K562 (cell line): ENCODE measurements around the gene DUSP28. TPM values are rescaled to one million over a fixed set of nuclear protein-coding genes. Genes with fewer than 3 reads are reported as not detected.

Experiments
- EP400 ChIP-seq: fragments of 450-650 bp; IDR thresholded peaks from 2 replicates; pipeline ENCODE4 v1.6.1; 2017; ENCODE audit warnings: antibody characterized with exemption, mild to moderate bottlenecking, moderate library complexity
- FOXJ2 ChIP-seq: fragments of 200-800 bp; sonication (Bioruptor generic); IDR thresholded peaks from 2 replicates; pipeline ENCODE4 v1.6.1; 2016; ENCODE audit warnings: missing genetic modification characterization, missing compliant biosample characterization
- GABPA ChIP-seq: fragments of 200-800 bp; sonication (Bioruptor generic); conservative IDR thresholded peaks from 2 replicates; pipeline ENCODE4 v1.6.1; 2016; ENCODE audit warnings: low read depth, missing genetic modification characterization, missing compliant biosample characterization
- HMG20B ChIP-seq: fragments of 250-450 bp; sonication (Bioruptor Pico); IDR thresholded peaks from 2 replicates; pipeline ENCODE4 v1.5.0; 2021; ENCODE audit warnings: mild to moderate bottlenecking
- KAT7 ChIP-seq: sonication (generic); formaldehyde crosslinking; IDR thresholded peaks from 2 replicates; pipeline ENCODE4 v1.8.0; 2022; ENCODE audit warnings: missing genetic modification reagents, mild to moderate bottlenecking, borderline replicate concordance
- KDM1A ChIP-seq, 2 experiments: fragments of 450-650 bp; IDR thresholded peaks; 2 replicates each; pipeline ENCODE4 v1.6.1; 2016; ENCODE audit warnings: mild to moderate bottlenecking in 2 of 2
- MCM2 ChIP-seq: fragments of 450-650 bp; IDR thresholded peaks from 2 replicates; pipeline ENCODE4 v1.6.1; 2017; ENCODE audit warnings: low read depth, mild to moderate bottlenecking
- MIER1 ChIP-seq: fragments of 450-650 bp; IDR thresholded peaks from 2 replicates; pipeline ENCODE4 v1.6.1; 2016; ENCODE audit warnings: antibody characterized with exemption, mild to moderate bottlenecking, low read depth
- NCOA1 ChIP-seq: fragments of 450-650 bp; IDR thresholded peaks from 2 replicates; pipeline ENCODE4 v1.6.1; 2016; ENCODE audit warnings: low read depth
- NCOR1 ChIP-seq: fragments of 450-650 bp; IDR thresholded peaks from 2 replicates; pipeline ENCODE4 v1.6.1; 2016; ENCODE audit warnings: mild to moderate bottlenecking, moderate library complexity
- RCOR1 ChIP-seq, 2 experiments: IDR thresholded peaks; 2 replicates each; pipeline ENCODE4 v1.6.1; 2012; ENCODE audit warnings: low read depth in 2 of 2, low read length in 2 of 2, borderline replicate concordance in 1 of 2, improper control_type of control experiment in 1 of 2
- SRSF9 ChIP-seq: fragments of 200-400 bp; formaldehyde crosslinking; IDR thresholded peaks from 2 replicates; pipeline ENCODE4 v1.6.1; 2017; ENCODE audit warnings: low read depth, low read length, borderline replicate concordance
- TCF3 ChIP-seq: sonication (generic); formaldehyde crosslinking; IDR thresholded peaks from 2 replicates; pipeline ENCODE4 v1.4.0; 2020; ENCODE audit warnings: mild to moderate bottlenecking, missing genetic modification reagents
- XRCC5 ChIP-seq: fragments of 200-400 bp; formaldehyde crosslinking; IDR thresholded peaks from 2 replicates; pipeline ENCODE4 v1.6.1; 2017; ENCODE audit warnings: low read depth, mild to moderate bottlenecking, low read length
- ZKSCAN1 ChIP-seq: fragments of 150-350 bp; IDR thresholded peaks from 2 replicates; pipeline ENCODE4 v1.6.1; 2016; ENCODE audit warnings: low read depth, low read length
- ZNF253 ChIP-seq: fragments of 250-450 bp; sonication (Bioruptor Pico); conservative IDR thresholded peaks from 2 replicates; pipeline ENCODE4 v1.6.1; 2021; ENCODE audit warnings: mild to moderate bottlenecking
- ZNF274 ChIP-seq: IDR thresholded peaks from 2 replicates; pipeline ENCODE4 v1.6.1; 2011; ENCODE audit warnings: low read depth, mild to moderate bottlenecking, low read length, moderate library complexity, borderline replicate concordance
- ZNF696 ChIP-seq: fragments of 250-450 bp; sonication (Bioruptor Pico); conservative IDR thresholded peaks from 2 replicates; pipeline ENCODE4 v1.4.0; 2020; ENCODE audit warnings: mild to moderate bottlenecking, moderate library complexity
- polyA plus RNA-seq, 8 experiments: library from polyadenylated mRNA; depleted of rRNA in 4 of 8; stranded (reverse) in 5 of 8; unstranded in 3 of 8; fragments of >200 nt; fragmentation: Nextera tagmentation in 2 of 8; fragmentation: Illumina TruSeq in 1 of 8; extraction: Ambion mirVana in 2 of 8; extraction: Trizol in 1 of 8; gene quantifications; 2 replicates each; pipeline versions ENCODE4 v1.2.1 to v1.2.3, GENCODE V29; 2011 to 2014; ENCODE audit warnings: inconsistent platforms in 1 of 8, missing spikeins in 1 of 8
- total RNA-seq, 7 experiments: library from RNA; depleted of rRNA in 6 of 7; stranded (reverse); fragments of >200 nt in 6 of 7; fragmentation: Illumina TruSeq in 2 of 7; extraction: Trizol in 2 of 7; gene quantifications; 2 replicates each; pipeline versions ENCODE4 v1.2.1 to v1.2.3, GENCODE V29; 2011 to 2021; ENCODE audit warnings: low replicate concordance in 1 of 7
- TF ChIP-seq, protein P1 (sequence below): fragments of 250-450 bp; sonication (Bioruptor Pico); IDR thresholded peaks from 2 replicates; pipeline ENCODE4 v1.5.0; 2020; ENCODE audit warnings: mild to moderate bottlenecking, borderline replicate concordance
- TF ChIP-seq, protein P2 (sequence below): sonication (generic); formaldehyde crosslinking; IDR thresholded peaks from 2 replicates; pipeline ENCODE4 v1.8.1; 2023; ENCODE audit warnings: missing genetic modification reagents, mild to moderate bottlenecking, borderline replicate concordance

Gene DUSP28
- total and polyA plus RNA-seq, 9 of the 15 experiments (the other 6 are each of a cell fraction or from before 2014, with no cell fraction given) = 2.8 to 8.1 (median 4.2) TPM

DNA sequence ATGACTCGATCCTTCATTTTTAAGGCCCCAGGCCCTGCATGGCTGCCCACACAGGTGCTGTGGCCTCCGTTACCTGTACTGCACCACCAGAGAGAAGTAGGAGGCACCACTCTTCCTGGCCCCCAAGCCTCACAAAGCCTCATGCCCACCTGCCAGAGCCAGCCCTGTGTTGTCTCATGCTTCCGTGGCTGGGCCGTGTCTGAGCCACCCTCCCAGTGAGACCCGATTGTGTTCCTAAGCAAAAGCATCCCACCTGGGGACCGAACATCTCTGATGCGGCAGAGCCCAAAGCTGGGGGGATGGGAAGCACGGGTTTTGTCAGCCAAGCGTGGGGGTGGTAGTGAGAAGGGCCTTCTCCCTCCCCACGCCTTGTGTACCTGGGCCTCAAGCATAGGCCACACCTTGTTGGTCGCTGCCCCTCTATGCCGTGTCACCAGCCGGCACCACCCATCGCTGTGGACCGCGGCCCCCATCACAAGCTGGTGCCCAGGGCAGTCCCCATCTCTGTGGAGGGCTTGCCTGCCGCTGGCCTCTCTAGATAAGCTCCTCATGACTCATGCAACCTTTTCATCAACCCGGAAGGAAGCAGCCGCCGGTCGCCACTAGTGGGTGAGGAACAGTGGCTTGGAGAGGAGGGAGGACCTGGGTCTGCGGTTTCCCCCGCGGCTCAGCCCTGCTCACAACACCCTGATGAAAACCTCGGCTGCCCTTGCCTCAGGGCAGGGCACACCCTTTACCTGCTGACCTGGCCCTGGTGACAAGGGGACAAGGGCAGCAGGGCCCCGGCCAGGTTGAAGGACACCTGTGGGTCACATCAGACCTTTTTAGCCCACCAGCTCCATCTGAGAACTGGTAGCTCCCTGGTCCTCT lies 5.4 kb downstream of the DUSP28 start (continued):
- TF ChIP-seq GABPA (tag) (peak; percentile 74), XRCC5 (no peak), KDM1A (IDR thresholded peaks at IDR 0.05) (peak; percentile 83 to 88), EP400 (peak; percentile 81), ZNF696 (CRISPR knock-in tag) (no peak), ZKSCAN1 (no peak; the same call in 1 of the 2 replicates), SRSF9 (no peak), TCF3 (peak; percentile 90), FOXJ2 (tag) (no peak), MIER1 (no peak), NCOR1 (peak; percentile 86), MCM2 (no peak), HMG20B (CRISPR knock-in tag) (no peak), ZNF274 (no peak), ZNF253 (CRISPR knock-in tag) (no peak), NCOA1 (0 out of 2 replicates have a peak, but pooled peaks have one; percentile 49), RCOR1 (IDR thresholded peaks at IDR 0.05; ENCODE audit: borderline replicate concordance in 1 of 2, low read depth in 2 of 2, low read length in 2 of 2) (peak in 1 of 2 experiments; percentile 85; a peak in 2 of 4 replicates), KAT7 (CRISPR knock-in tag) (no peak; the same call in 1 of the 2 replicates)
- TF ChIP-seq, protein P1, sequence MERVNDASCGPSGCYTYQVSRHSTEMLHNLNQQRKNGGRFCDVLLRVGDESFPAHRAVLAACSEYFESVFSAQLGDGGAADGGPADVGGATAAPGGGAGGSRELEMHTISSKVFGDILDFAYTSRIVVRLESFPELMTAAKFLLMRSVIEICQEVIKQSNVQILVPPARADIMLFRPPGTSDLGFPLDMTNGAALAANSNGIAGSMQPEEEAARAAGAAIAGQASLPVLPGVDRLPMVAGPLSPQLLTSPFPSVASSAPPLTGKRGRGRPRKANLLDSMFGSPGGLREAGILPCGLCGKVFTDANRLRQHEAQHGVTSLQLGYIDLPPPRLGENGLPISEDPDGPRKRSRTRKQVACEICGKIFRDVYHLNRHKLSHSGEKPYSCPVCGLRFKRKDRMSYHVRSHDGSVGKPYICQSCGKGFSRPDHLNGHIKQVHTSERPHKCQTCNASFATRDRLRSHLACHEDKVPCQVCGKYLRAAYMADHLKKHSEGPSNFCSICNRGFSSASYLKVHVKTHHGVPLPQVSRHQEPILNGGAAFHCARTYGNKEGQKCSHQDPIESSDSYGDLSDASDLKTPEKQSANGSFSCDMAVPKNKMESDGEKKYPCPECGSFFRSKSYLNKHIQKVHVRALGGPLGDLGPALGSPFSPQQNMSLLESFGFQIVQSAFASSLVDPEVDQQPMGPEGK (CRISPR knock-in tag) = no peak; the same call in 1 of the 2 replicates
- TF ChIP-seq, protein P2, sequence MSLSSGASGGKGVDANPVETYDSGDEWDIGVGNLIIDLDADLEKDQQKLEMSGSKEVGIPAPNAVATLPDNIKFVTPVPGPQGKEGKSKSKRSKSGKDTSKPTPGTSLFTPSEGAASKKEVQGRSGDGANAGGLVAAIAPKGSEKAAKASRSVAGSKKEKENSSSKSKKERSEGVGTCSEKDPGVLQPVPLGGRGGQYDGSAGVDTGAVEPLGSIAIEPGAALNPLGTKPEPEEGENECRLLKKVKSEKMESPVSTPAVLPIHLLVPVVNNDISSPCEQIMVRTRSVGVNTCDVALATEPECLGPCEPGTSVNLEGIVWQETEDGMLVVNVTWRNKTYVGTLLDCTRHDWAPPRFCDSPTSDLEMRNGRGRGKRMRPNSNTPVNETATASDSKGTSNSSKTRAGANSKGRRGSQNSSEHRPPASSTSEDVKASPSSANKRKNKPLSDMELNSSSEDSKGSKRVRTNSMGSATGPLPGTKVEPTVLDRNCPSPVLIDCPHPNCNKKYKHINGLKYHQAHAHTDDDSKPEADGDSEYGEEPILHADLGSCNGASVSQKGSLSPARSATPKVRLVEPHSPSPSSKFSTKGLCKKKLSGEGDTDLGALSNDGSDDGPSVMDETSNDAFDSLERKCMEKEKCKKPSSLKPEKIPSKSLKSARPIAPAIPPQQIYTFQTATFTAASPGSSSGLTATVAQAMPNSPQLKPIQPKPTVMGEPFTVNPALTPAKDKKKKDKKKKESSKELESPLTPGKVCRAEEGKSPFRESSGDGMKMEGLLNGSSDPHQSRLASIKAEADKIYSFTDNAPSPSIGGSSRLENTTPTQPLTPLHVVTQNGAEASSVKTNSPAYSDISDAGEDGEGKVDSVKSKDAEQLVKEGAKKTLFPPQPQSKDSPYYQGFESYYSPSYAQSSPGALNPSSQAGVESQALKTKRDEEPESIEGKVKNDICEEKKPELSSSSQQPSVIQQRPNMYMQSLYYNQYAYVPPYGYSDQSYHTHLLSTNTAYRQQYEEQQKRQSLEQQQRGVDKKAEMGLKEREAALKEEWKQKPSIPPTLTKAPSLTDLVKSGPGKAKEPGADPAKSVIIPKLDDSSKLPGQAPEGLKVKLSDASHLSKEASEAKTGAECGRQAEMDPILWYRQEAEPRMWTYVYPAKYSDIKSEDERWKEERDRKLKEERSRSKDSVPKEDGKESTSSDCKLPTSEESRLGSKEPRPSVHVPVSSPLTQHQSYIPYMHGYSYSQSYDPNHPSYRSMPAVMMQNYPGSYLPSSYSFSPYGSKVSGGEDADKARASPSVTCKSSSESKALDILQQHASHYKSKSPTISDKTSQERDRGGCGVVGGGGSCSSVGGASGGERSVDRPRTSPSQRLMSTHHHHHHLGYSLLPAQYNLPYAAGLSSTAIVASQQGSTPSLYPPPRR = no peak
